Measurements from ENCODE around the gene SIDT2. TPM values are rescaled to one million over a fixed set of nuclear protein-coding genes. Genes with fewer than 3 reads are reported as not detected.
A peak's percentile ranks its signal among the peaks of the same experiment; 100 is the strongest.
"Not testable (repeated sequence)": the region's sequence is repeated elsewhere in the genome, so short reads cannot be mapped to it uniquely, and the experiment has no call there.

The SIDT2 gene
- total RNA-seq, 1 experiment from 2014 or later: 47.6 TPM

DNA sequence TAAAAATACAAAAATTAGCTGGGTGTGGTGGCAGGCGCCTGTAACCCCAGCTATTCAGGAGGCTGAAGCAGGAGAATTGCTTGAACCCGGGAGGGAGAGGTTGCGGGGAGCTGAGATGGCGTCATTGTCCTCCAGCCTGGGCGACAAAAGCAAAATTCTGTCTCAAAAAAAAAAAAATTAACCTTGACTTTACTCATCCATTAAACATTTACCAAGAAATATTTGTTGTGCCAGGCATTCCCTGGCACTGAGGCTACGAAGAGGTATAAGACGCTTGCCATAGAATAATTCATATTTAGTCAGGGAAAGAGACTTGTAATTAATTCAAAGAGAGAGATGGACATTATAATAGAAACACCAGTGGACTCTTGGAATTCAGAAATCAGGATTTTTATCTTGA is 47.7 kb upstream of the SIDT2 start:
- CTCF ChIA-PET: interaction anchor here (0.7 kb wide), 1 partner anchor 13 kb away, joined by 13 read pairs; no protein-coding TSS in a partner anchor
- Histone ChIP-seq H3K27me3 (ENCODE audit: control insufficient read depth, insufficient read depth, low read length) (no peaks in the 10 kb centered on the region; the same call in 1 of the 2 replicates), H3K36me3 (ENCODE audit: control insufficient read depth, insufficient read depth, low read length) (no peaks in the 10 kb centered on the region), H3K27ac (ENCODE audit: low read length) (no peak overlapping the region), H3K4me3 (ENCODE audit: low read depth in 2 of 2, low read length in 2 of 2) (no peak overlapping the region), H3K4me1 (ENCODE audit: control insufficient read depth, insufficient read depth, low read length) (no peaks in the 10 kb centered on the region), H3K9me3 (ENCODE audit: control insufficient read depth, insufficient read depth, low read depth, low read length) (no peaks in the 10 kb centered on the region)
- ATAC-seq: no peak
- in situ Hi-C loops (cut with HindIII; ENCODE audit: low pct_unique_long_range_greater_than_20kb, low sequenced_read_pairs) (no loop called here), intact Hi-C loops (cut with micrococcal nuclease; ENCODE audit: unreplicated experiment) (no loop called here)
- no peak for DNase-seq (ENCODE audit: low read depth, low spot score)
- no TSS peak for BruUV-seq (replicated peaks)
- POLR2A ChIA-PET: no interaction called here
- TF ChIP-seq TCF7L2 (IDR thresholded peaks at IDR 0.05; ENCODE audit: low read depth, low read length) (no peak), SIN3A (IDR thresholded peaks at IDR 0.05; ENCODE audit: borderline replicate concordance, insufficient read depth, low read depth, low read length) (no peak), POLR2AphosphoS5 (IDR thresholded peaks at IDR 0.05; ENCODE audit: low read depth, low read length) (no peak)
- TF ChIP-seq, protein P1, sequence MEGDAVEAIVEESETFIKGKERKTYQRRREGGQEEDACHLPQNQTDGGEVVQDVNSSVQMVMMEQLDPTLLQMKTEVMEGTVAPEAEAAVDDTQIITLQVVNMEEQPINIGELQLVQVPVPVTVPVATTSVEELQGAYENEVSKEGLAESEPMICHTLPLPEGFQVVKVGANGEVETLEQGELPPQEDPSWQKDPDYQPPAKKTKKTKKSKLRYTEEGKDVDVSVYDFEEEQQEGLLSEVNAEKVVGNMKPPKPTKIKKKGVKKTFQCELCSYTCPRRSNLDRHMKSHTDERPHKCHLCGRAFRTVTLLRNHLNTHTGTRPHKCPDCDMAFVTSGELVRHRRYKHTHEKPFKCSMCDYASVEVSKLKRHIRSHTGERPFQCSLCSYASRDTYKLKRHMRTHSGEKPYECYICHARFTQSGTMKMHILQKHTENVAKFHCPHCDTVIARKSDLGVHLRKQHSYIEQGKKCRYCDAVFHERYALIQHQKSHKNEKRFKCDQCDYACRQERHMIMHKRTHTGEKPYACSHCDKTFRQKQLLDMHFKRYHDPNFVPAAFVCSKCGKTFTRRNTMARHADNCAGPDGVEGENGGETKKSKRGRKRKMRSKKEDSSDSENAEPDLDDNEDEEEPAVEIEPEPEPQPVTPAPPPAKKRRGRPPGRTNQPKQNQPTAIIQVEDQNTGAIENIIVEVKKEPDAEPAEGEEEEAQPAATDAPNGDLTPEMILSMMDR (IDR thresholded peaks at IDR 0.05): no peak
- TF ChIP-seq, protein P2, sequence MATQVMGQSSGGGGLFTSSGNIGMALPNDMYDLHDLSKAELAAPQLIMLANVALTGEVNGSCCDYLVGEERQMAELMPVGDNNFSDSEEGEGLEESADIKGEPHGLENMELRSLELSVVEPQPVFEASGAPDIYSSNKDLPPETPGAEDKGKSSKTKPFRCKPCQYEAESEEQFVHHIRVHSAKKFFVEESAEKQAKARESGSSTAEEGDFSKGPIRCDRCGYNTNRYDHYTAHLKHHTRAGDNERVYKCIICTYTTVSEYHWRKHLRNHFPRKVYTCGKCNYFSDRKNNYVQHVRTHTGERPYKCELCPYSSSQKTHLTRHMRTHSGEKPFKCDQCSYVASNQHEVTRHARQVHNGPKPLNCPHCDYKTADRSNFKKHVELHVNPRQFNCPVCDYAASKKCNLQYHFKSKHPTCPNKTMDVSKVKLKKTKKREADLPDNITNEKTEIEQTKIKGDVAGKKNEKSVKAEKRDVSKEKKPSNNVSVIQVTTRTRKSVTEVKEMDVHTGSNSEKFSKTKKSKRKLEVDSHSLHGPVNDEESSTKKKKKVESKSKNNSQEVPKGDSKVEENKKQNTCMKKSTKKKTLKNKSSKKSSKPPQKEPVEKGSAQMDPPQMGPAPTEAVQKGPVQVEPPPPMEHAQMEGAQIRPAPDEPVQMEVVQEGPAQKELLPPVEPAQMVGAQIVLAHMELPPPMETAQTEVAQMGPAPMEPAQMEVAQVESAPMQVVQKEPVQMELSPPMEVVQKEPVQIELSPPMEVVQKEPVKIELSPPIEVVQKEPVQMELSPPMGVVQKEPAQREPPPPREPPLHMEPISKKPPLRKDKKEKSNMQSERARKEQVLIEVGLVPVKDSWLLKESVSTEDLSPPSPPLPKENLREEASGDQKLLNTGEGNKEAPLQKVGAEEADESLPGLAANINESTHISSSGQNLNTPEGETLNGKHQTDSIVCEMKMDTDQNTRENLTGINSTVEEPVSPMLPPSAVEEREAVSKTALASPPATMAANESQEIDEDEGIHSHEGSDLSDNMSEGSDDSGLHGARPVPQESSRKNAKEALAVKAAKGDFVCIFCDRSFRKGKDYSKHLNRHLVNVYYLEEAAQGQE (IDR thresholded peaks at IDR 0.05; ENCODE audit: insufficient read depth in 1 of 2, low read depth in 2 of 2, low read length in 1 of 2): no peak

DNA sequence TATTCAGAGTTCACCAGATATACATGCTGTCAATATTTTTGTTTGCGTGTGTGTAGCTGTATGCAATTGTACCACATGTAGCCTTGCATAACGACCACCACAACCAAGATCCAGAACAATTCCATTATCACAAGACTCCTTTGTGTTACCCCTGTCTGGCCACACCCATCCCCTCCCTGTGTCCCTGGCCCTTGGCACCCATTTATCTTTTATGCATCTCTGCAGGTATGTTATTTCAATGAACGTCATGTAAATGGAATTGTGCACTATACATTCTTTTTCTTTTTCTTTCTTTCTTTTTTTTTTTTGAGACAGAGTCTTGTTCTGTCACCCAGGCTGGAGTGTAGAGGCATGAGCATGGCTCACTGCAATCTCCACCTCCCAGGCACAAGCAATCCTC is 44.1 kb upstream of the SIDT2 start:
- DNase-seq (ENCODE audit: low read depth, low spot score): no peak
- H3K4me1 ChIP-seq (ENCODE audit: control insufficient read depth, insufficient read depth, low read length): no peaks in the 10 kb centered on the region
- no peaks in the 10 kb centered on the region for H3K27me3 ChIP-seq (ENCODE audit: control insufficient read depth, insufficient read depth, low read length)
- ATAC-seq: no peak
- H3K36me3 ChIP-seq (ENCODE audit: control insufficient read depth, insufficient read depth, low read length): no peaks in the 10 kb centered on the region
- no TSS peak for BruUV-seq (replicated peaks)
- POLR2A ChIA-PET: no interaction called here
- TF ChIP-seq, protein P1 (IDR thresholded peaks at IDR 0.05): no peak
- TF ChIP-seq POLR2AphosphoS5 (IDR thresholded peaks at IDR 0.05; ENCODE audit: low read depth, low read length) (no peak), TCF7L2 (IDR thresholded peaks at IDR 0.05; ENCODE audit: low read depth, low read length) (no peak), SIN3A (IDR thresholded peaks at IDR 0.05; ENCODE audit: borderline replicate concordance, insufficient read depth, low read depth, low read length) (no peak)
- in situ Hi-C loops (cut with HindIII; ENCODE audit: low pct_unique_long_range_greater_than_20kb, low sequenced_read_pairs) (no loop called here), intact Hi-C loops (cut with micrococcal nuclease; ENCODE audit: unreplicated experiment) (no loop called here)
- no peaks in the 10 kb centered on the region for H3K9me3 ChIP-seq (ENCODE audit: control insufficient read depth, insufficient read depth, low read depth, low read length)
- no peak overlapping the region for H3K27ac ChIP-seq (ENCODE audit: low read length)
- CTCF ChIA-PET: interaction anchor here (0.7 to 0.8 kb wide), 2 partner anchors 341 to 343 kb away, joined by 3 to 4 read pairs; partner anchors contain the start of gene APOA5
- H3K4me3 ChIP-seq (ENCODE audit: low read depth in 2 of 2, low read length in 2 of 2): no peak overlapping the region

DNA sequence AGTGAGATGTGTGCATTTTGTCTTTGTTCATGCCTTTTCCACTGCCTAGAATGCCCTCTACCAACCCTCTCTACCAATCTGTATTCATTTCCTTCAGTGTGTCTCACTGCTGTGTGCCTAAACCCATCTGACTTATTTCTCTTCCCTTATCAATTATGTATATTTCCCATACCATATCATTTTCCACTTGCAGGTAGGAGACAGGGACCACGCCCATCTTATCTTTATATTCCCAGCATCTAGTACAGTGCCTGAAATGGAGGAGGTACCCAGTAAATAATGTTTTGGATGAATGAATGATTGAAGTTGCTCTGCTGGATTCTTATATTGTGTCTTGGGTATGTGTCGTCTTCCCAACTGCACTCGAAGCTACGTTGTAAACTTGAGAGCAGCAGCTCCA is 43.6 kb upstream of the SIDT2 start:
- CTCF ChIA-PET; H3K9me3 ChIP-seq (ENCODE audit: control insufficient read depth, insufficient read depth, low read depth, low read length); intact Hi-C loops (cut with micrococcal nuclease; ENCODE audit: unreplicated experiment); POLR2A ChIA-PET; H3K27ac ChIP-seq (ENCODE audit: low read length); DNase-seq (ENCODE audit: low read depth, low spot score); ATAC-seq; H3K4me1 ChIP-seq (ENCODE audit: control insufficient read depth, insufficient read depth, low read length); H3K36me3 ChIP-seq (ENCODE audit: control insufficient read depth, insufficient read depth, low read length); BruUV-seq (replicated peaks); H3K27me3 ChIP-seq (ENCODE audit: control insufficient read depth, insufficient read depth, low read length); H3K4me3 ChIP-seq (ENCODE audit: low read depth in 2 of 2, low read length in 2 of 2); in situ Hi-C loops (cut with HindIII; ENCODE audit: low pct_unique_long_range_greater_than_20kb, low sequenced_read_pairs): not testable (repeated sequence)

DNA sequence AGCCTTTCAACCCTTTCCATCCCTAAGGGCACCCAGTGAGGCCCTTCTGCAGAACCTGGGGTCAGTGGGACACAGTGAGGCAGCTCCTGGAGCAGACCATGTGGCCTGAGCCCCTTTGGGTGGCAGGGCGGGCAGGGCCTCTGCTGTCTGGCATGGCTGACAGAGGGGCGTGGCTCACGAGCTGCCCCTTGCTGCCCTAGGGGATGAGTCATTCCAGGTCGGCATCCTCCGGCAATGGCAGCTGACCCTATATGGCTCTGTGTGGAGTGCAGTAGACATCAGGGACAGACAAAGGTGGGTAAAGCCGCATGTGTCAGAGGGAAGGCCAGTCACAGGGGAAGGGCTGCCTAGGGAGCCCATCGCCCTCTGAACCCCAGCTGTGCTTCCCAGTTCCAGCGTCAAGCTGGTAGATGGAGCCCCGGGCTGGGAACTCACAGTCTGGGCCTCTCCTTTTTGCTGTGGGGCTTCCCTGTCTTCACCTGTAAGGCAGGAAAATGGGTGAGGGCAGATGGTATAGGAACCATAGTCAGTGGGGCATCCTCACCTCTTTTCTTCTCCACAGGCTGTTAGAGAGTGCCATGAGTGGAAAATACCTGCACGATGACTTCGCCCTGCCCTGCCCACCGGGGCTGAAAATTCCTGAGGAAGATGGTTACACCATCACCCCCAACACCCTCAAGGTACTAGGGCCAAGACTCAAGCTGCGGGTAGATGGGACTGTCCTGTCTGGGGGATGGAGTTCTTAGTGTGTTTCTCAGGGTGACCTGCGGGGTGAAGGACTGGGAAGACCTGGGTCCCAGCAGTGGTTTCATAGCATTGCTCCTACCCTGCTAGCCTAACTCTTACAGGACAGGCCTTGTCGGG is 41.1 kb upstream of the SIDT2 start:
- H3K27ac ChIP-seq (ENCODE audit: low read length); H3K4me3 ChIP-seq (ENCODE audit: low read depth in 2 of 2, low read length in 2 of 2); POLR2A ChIA-PET; CTCF ChIA-PET; DNase-seq (ENCODE audit: low read depth, low spot score); H3K36me3 ChIP-seq (ENCODE audit: control insufficient read depth, insufficient read depth, low read length); H3K9me3 ChIP-seq (ENCODE audit: control insufficient read depth, insufficient read depth, low read depth, low read length); H3K4me1 ChIP-seq (ENCODE audit: control insufficient read depth, insufficient read depth, low read length); in situ Hi-C loops (cut with HindIII; ENCODE audit: low pct_unique_long_range_greater_than_20kb, low sequenced_read_pairs); H3K27me3 ChIP-seq (ENCODE audit: control insufficient read depth, insufficient read depth, low read length); BruUV-seq (replicated peaks); intact Hi-C loops (cut with micrococcal nuclease; ENCODE audit: unreplicated experiment): not testable (repeated sequence)
- peak; percentile 61 for ATAC-seq

All from Panc1 (cell line).